HepG2 (cell line): ENCODE measurements around the gene GCN1. TPM values are rescaled to one million over a fixed set of nuclear protein-coding genes. Genes with fewer than 3 reads are reported as not detected.

Experiments used
- ATAC-seq: fragments of 200-7000 bp; cut with Tn5 transposase; 3 replicates; pipeline ENCODE4 v1.9.1; 2020; ENCODE audit warnings: mild to moderate bottlenecking, moderate library complexity
- BruUV-seq: library from RNA; stranded (reverse); fragments of 400-500 nt; replicated peaks from 2 replicates; lab custom pipeline; 2021; lab: Mats Ljungman, UMichigan
- CTCF ChIA-PET: fragments of 300-600 bp; formaldehyde crosslinking; extraction: SDS; loops from one replicate; lab custom pipeline; 2021; ENCODE audit warnings: low total read pairs, inconsistent platforms, low intra/inter-chr PET ratio; lab: Yijun Ruan, JAX
- POLR2A ChIA-PET: fragments of 350-600 bp; sonication (Branson Sonifier 250); formaldehyde crosslinking; loops from one replicate; lab custom pipeline; 2020; ENCODE audit warnings: antibody characterized with exemption, inconsistent platforms; lab: Yijun Ruan, JAX
- DNase-seq: peaks from one replicate; pipeline ENCODE4 v3.0.0-alpha.2; 2015; ENCODE audit warnings: low spot score
- FAIRE-seq: peaks from 3 replicates; lab custom pipeline; 2011; peaks lifted over from hg19 to GRCh38; lab: Jason Lieb, UNC
- H2AFZ ChIP-seq: one replicate; pipeline ENCODE4 v1.6.1; 2011; ENCODE audit warnings: low read length, inconsistent platforms
- H3K27ac ChIP-seq: fragments of 300-600 bp; 3 replicates; pipeline ENCODE4 v1.8.0; 2011; ENCODE audit warnings: mixed run types, mild to moderate bottlenecking, mixed read lengths, low read length, inconsistent platforms; ENCODE audit not compliant: insufficient read depth; ENCODE audit errors: extremely low read length
- H3K27me3 ChIP-seq, 2 experiments: fragments of 200-600 bp in 1 of 2; 2 replicates in 1 of 2; 3 replicates in 1 of 2; pipeline versions ENCODE4 v1.6.0 to v1.8.0; 2011; ENCODE audit warnings: low read length in 2 of 2, mild to moderate bottlenecking in 2 of 2, moderate library complexity in 2 of 2, inconsistent platforms in 1 of 2; ENCODE audit not compliant: insufficient read depth in 2 of 2, control insufficient read depth in 1 of 2
- H3K36me3 ChIP-seq, 2 experiments: fragments of 200-600 bp in 1 of 2; replicated peaks in 1 of 2; 2 replicates in 1 of 2; 3 replicates in 1 of 2; pipeline versions ENCODE4 v1.5.1 to v1.8.0; 2011; ENCODE audit warnings: low read length in 2 of 2, inconsistent platforms in 1 of 2; ENCODE audit not compliant: insufficient read depth in 2 of 2, control insufficient read depth in 1 of 2
- H3K4me1 ChIP-seq: 2 replicates; pipeline ENCODE4 v1.5.1; 2012; ENCODE audit warnings: low read length, inconsistent platforms; ENCODE audit not compliant: insufficient read depth
- H3K4me2 ChIP-seq: 2 replicates; pipeline ENCODE4 v1.6.0; 2011; ENCODE audit warnings: low read depth, low read length, inconsistent platforms
- H3K4me3 ChIP-seq, 3 experiments: fragments of 200-600 bp in 1 of 3; sonication (generic), shearing (Covaris generic) in 1 of 3; replicated peaks in 1 of 3; 2 replicates each; pipeline ENCODE4 v1.5.1; 2011 to 2016; ENCODE audit warnings: low read length in 3 of 3, inconsistent platforms in 2 of 3, low read depth in 2 of 3, mild to moderate bottlenecking in 2 of 3, control low read depth in 1 of 3, mixed read lengths in 1 of 3; ENCODE audit not compliant: insufficient read depth in 1 of 3
- H3K79me2 ChIP-seq: one replicate; pipeline ENCODE4 v1.6.1; 2011; ENCODE audit warnings: low read length, inconsistent platforms; ENCODE audit not compliant: insufficient read depth
- H3K9ac ChIP-seq: 2 replicates; pipeline ENCODE4 v1.6.0; 2011; ENCODE audit warnings: mild to moderate bottlenecking, low read depth, low read length, inconsistent platforms; ENCODE audit not compliant: insufficient read depth
- H3K9me3 ChIP-seq: 2 replicates; pipeline ENCODE4 v1.5.1; 2012; ENCODE audit warnings: mild to moderate bottlenecking, low read length
- H4K20me1 ChIP-seq: 2 replicates; pipeline ENCODE4 v1.6.0; 2011; ENCODE audit warnings: inconsistent platforms, mild to moderate bottlenecking, low read length, moderate library complexity; ENCODE audit not compliant: insufficient read depth
- NFRKB ChIP-seq: fragments of 450-650 bp; IDR thresholded peaks from 2 replicates; pipeline ENCODE4 v1.6.1; 2017
- NFYC ChIP-seq: IDR thresholded peaks from 2 replicates; pipeline ENCODE4 v1.6.1; 2016; ENCODE audit warnings: missing genetic modification reagents, missing compliant biosample characterization
- SMARCE1 ChIP-seq: fragments of 450-650 bp; IDR thresholded peaks from 2 replicates; pipeline ENCODE4 v1.6.1; 2017; ENCODE audit warnings: borderline replicate concordance
- TBX3 ChIP-seq: fragments of 450-650 bp; IDR thresholded peaks from 2 replicates; pipeline ENCODE4 v1.6.1; 2017; ENCODE audit warnings: antibody characterized with exemption, mild to moderate bottlenecking, inconsistent platforms, borderline replicate concordance
- ZNF331 ChIP-seq: sonication (generic); formaldehyde crosslinking; IDR thresholded peaks from 2 replicates; pipeline ENCODE4 v1.4.0; 2020; ENCODE audit warnings: missing genetic modification reagents
- ZNF660 ChIP-seq: sonication (generic); formaldehyde crosslinking; IDR thresholded peaks from 2 replicates; pipeline ENCODE4 v1.5.1; 2020; ENCODE audit warnings: mild to moderate bottlenecking, low read depth, missing genetic modification reagents, borderline replicate concordance
- WGBS: methylation state at CpG from one replicate; pipeline ENCODE4 v1.1.6; 2017; ENCODE audit warnings: low lambda C conversion rate; 5-methylcytosine and 5-hydroxymethylcytosine counted together
- in situ Hi-C: cut with HindIII; loops from 2 replicates; pipeline ENCODE4 v1.10.0; 2017; ENCODE audit warnings: low pct_unique_long_range_greater_than_20kb; ENCODE audit not compliant: extremely low pct_ligation_motif_present
- intact Hi-C: fragments of 100-400 bp; cut with micrococcal nuclease; formaldehyde crosslinking; loops from one replicate; pipeline ENCODE4 v1.10.0; 2022; ENCODE audit not compliant: unreplicated experiment
- polyA plus RNA-seq, 8 experiments: library from polyadenylated mRNA; depleted of rRNA in 3 of 8; stranded (reverse) in 7 of 8; unstranded in 1 of 8; fragments of >200 nt; fragmentation: Illumina TruSeq in 4 of 8; extraction: Trizol in 4 of 8; gene quantifications; 2 replicates each; pipeline versions ENCODE4 v1.2.1 to v1.2.3, GENCODE V29; 2011 to 2016; ENCODE audit warnings: low read depth in 4 of 8, missing spikeins in 1 of 8, mixed read lengths in 1 of 8; ENCODE audit not compliant: insufficient read depth in 1 of 8
- total RNA-seq, 5 experiments: library from RNA; depleted of rRNA; stranded (reverse); fragments of >200 nt; fragmentation: Illumina TruSeq; extraction: Trizol; gene quantifications; 2 replicates each; pipeline ENCODE4 v1.2.3, GENCODE V29; 2016; ENCODE audit warnings: low read depth in 1 of 5
- TF ChIP-seq, protein P1 (sequence below): IDR thresholded peaks from 2 replicates; pipeline ENCODE4 v1.6.1; 2016
- TF ChIP-seq, protein P2 (sequence below): sonication (generic); formaldehyde crosslinking; IDR thresholded peaks from 2 replicates; pipeline ENCODE4 v1.4.0; 2020; ENCODE audit warnings: missing genetic modification reagents, borderline replicate concordance
- TF ChIP-seq, protein P3 (sequence below): sonication (generic); formaldehyde crosslinking; IDR thresholded peaks from 2 replicates; pipeline ENCODE4 v1.4.0; 2020; ENCODE audit warnings: mild to moderate bottlenecking, missing genetic modification reagents

The GCN1 gene
- total and polyA plus RNA-seq, 2 of the 13 experiments (the other 11 are each of a cell fraction or from before 2014, with no cell fraction given) = 58.2 to 83.0 TPM

DNA sequence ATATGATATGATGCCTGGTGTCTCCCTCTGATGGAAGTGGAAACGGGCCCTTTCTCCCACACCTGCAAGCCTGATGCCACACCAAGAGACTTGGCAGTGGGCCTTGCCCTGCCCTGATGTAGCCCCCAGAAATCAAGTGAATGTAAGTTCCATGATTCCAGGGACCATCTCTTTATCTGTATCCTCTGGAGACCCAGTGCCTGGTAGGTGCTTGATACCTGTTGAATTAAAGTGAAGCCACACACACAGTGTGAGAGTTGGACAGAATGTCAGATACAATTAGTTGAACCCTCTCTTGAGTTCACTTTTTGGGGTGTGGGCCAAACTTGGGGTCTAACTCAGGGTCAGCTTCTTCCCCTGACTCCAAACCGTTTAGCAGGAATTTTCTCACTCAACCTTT, 73.2 kb downstream of the GCN1 start:
- no peaks in the 10 kb centered on the region for H4K20me1 ChIP-seq
- no peak overlapping the region for H3K4me3 ChIP-seq
- DNase-seq (no peak), ATAC-seq (no peak), FAIRE-seq (no peak)
- H2AFZ ChIP-seq = no peak overlapping the region
- H3K9me3 ChIP-seq = no peaks in the 10 kb centered on the region
- in situ Hi-C loops = no loop called here
- H3K27me3 ChIP-seq = no peaks in the 10 kb centered on the region; a peak in 1 of 5 replicates
- BruUV-seq = no TSS peak
- peaks cover 12% of the 10 kb centered on the region for H3K79me2 ChIP-seq
- H3K4me2 ChIP-seq = peak overlapping the region; percentile 51
- peaks cover 61% of the 10 kb centered on the region for H3K4me1 ChIP-seq
- no peak for TF ChIP-seq NFRKB
- no peak for TF ChIP-seq ZNF660 (CRISPR knock-in tag)
- TF ChIP-seq SMARCE1 = no peak
- TF ChIP-seq, protein P1, sequence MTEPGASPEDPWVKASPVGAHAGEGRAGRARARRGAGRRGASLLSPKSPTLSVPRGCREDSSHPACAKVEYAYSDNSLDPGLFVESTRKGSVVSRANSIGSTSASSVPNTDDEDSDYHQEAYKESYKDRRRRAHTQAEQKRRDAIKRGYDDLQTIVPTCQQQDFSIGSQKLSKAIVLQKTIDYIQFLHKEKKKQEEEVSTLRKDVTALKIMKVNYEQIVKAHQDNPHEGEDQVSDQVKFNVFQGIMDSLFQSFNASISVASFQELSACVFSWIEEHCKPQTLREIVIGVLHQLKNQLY = no peak
- TF ChIP-seq, protein P2, sequence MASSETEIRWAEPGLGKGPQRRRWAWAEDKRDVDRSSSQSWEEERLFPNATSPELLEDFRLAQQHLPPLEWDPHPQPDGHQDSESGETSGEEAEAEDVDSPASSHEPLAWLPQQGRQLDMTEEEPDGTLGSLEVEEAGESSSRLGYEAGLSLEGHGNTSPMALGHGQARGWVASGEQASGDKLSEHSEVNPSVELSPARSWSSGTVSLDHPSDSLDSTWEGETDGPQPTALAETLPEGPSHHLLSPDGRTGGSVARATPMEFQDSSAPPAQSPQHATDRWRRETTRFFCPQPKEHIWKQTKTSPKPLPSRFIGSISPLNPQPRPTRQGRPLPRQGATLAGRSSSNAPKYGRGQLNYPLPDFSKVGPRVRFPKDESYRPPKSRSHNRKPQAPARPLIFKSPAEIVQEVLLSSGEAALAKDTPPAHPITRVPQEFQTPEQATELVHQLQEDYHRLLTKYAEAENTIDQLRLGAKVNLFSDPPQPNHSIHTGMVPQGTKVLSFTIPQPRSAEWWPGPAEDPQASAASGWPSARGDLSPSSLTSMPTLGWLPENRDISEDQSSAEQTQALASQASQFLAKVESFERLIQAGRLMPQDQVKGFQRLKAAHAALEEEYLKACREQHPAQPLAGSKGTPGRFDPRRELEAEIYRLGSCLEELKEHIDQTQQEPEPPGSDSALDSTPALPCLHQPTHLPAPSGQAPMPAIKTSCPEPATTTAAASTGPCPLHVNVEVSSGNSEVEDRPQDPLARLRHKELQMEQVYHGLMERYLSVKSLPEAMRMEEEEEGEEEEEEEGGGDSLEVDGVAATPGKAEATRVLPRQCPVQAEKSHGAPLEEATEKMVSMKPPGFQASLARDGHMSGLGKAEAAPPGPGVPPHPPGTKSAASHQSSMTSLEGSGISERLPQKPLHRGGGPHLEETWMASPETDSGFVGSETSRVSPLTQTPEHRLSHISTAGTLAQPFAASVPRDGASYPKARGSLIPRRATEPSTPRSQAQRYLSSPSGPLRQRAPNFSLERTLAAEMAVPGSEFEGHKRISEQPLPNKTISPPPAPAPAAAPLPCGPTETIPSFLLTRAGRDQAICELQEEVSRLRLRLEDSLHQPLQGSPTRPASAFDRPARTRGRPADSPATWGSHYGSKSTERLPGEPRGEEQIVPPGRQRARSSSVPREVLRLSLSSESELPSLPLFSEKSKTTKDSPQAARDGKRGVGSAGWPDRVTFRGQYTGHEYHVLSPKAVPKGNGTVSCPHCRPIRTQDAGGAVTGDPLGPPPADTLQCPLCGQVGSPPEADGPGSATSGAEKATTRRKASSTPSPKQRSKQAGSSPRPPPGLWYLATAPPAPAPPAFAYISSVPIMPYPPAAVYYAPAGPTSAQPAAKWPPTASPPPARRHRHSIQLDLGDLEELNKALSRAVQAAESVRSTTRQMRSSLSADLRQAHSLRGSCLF (CRISPR knock-in tag) = no peak
- no peak for TF ChIP-seq ZNF331 (CRISPR knock-in tag)
- TF ChIP-seq TBX3 = no peak
- TF ChIP-seq, protein P3, sequence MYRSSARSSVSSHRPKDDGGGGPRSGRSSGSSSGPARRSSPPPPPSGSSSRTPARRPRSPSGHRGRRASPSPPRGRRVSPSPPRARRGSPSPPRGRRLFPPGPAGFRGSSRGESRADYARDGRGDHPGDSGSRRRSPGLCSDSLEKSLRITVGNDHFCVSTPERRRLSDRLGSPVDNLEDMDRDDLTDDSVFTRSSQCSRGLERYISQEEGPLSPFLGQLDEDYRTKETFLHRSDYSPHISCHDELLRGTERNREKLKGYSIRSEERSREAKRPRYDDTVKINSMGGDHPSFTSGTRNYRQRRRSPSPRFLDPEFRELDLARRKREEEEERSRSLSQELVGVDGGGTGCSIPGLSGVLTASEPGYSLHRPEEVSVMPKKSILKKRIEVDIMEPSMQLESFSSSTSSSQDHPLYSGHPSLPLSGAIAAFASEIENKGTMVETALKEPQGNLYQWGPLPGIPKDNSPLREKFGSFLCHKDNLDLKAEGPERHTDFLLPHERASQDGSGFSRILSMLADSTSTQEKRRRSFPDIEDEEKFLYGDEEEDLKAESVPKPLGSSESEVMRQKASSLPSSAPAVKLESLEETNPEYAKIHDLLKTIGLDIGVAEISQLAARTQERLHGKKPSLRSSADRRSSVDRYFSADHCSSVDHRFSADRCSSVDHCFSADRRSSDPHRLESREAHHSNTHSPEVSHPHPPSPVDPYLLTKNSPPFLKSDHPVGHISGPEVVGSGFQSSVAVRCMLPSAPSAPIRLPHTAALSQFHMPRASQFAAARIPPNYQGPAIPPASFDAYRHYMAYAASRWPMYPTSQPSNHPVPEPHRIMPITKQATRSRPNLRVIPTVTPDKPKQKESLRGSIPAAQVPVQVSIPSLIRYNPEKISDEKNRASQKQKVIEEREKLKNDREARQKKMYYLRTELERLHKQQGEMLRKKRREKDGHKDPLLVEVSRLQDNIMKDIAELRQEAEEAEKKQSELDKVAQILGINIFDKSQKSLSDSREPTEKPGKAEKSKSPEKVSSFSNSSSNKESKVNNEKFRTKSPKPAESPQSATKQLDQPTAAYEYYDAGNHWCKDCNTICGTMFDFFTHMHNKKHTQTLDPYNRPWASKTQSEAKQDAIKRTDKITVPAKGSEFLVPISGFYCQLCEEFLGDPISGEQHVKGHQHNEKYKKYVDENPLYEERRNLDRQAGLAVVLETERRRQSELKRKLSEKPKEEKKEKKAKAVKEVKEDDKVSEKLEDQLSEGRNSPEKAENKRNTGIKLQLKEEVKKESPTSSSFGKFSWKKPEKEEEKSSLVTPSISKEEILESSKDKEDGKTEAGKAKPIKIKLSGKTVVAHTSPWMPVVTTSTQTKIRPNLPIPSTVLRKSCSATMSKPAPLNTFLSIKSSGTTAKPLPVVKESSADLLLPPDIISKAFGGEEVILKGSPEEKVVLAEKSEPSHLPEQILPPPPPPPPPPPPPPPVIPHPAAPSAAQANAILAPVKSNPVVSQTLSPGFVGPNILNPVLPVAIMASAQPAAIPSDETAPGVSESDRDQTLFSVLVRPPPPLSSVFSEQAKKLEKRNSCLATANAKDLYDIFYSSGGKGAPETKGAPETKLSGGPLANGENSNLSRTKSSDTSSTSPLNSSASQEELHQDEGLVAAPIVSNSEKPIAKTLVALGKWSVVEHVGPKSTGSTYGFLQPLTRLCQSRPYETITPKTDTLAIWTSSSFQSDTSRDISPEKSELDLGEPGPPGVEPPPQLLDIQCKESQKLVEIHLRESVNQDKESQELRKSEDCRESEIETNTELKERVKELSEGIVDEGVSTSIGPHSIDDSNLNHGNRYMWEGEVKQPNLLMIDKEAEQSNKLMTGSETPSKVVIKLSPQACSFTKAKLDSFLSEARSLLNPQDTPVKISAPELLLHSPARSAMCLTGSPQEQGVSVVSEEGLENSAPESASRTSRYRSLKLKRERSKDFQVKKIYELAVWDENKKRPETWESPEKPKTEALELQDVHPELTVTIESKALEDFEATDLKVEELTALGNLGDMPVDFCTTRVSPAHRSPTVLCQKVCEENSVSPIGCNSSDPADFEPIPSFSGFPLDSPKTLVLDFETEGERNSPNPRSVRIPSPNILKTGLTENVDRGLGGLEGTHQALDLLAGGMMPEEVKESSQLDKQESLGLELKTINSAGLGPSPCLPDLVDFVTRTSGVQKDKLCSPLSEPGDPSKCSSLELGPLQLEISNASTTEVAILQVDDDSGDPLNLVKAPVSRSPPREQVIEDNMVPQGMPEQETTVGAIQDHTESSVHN (CRISPR knock-in tag) = no peak
- no peak for TF ChIP-seq NFYC (CRISPR knock-in tag)
- TF ChIP-seq, all 625 proteins: peak for 0
- H3K27ac ChIP-seq = peak overlapping the region; percentile 52
- peaks cover 5% of the 10 kb centered on the region in 2 experiments; a peak in 2 of 5 replicates for H3K36me3 ChIP-seq
- 26% methylated on average over 2 of the region's 2 CpGs for WGBS
- no peak overlapping the region for H3K9ac ChIP-seq
- POLR2A ChIA-PET = interaction anchor here (1.1 to 7.5 kb wide), 2 partner anchors 79 to 170 kb away, joined by 5 to 92 read pairs; partner anchors contain the start of genes RNU4-2 and RPLP0
- intact Hi-C loops = loop anchor here (10.0 kb wide), 1 partner anchor 63 kb away; no protein-coding TSS in a partner anchor
- CTCF ChIA-PET = no interaction called here
